ENCODE measurements around the gene CHCHD3.

The CHCHD3 gene

GRCh38 chr7:132773527-132773956 lies 308.3 kb downstream of the CHCHD3 start:
- DNase-seq (ENCODE audit: low read depth), result no peak

- DNase-seq (ENCODE audit: low read depth), result no peak
Observed at GRCh38 chr7:132771301-132771730, 310.6 kb downstream of the CHCHD3 start.

GRCh38 chr7:132770055-132770454 lies 311.8 kb downstream of the CHCHD3 start:
- no peak for DNase-seq (ENCODE audit: low read depth)

GRCh38 chr7:132769280-132769679 lies 312.6 kb downstream of the CHCHD3 start:
- no peak for DNase-seq (ENCODE audit: low read depth)

GRCh38 chr7:132768099-132768498 lies 313.8 kb downstream of the CHCHD3 start:
- no peak for DNase-seq (ENCODE audit: low read depth)

GRCh38 chr7:132767378-132767777 lies 314.5 kb downstream of the CHCHD3 start:
- no peak for DNase-seq (ENCODE audit: low read depth)

- no peak for DNase-seq (ENCODE audit: low read depth)
Observed at GRCh38 chr7:132766660-132767059, 315.2 kb downstream of the CHCHD3 start.

GRCh38 chr7:132765861-132766260 lies 316.0 kb downstream of the CHCHD3 start:
- no peak for DNase-seq (ENCODE audit: low read depth)

- DNase-seq (ENCODE audit: low read depth), result no peak
Observed at GRCh38 chr7:132764762-132765161, 317.1 kb downstream of the CHCHD3 start.

- no peak for DNase-seq (ENCODE audit: low read depth)
Observed at GRCh38 chr7:132760866-132761265, 321.0 kb downstream of the CHCHD3 start.

GRCh38 chr7:132760244-132760623 lies 321.7 kb downstream of the CHCHD3 start:
- no peak for DNase-seq (ENCODE audit: low read depth)

GRCh38 chr7:132759482-132760243 lies 322.2 kb downstream of the CHCHD3 start:
- no peak for DNase-seq (ENCODE audit: low read depth)

GRCh38 chr7:132758986-132759385 lies 322.9 kb downstream of the CHCHD3 start:
- DNase-seq (ENCODE audit: low read depth), result no peak

- DNase-seq (ENCODE audit: low read depth), result no peak
Observed at GRCh38 chr7:132757783-132758182, 324.1 kb downstream of the CHCHD3 start.

- no peak for DNase-seq (ENCODE audit: low read depth)
Observed at GRCh38 chr7:132756484-132756990, 325.4 kb downstream of the CHCHD3 start.

- DNase-seq (ENCODE audit: low read depth), result no peak
Observed at GRCh38 chr7:132755538-132756483, 326.1 kb downstream of the CHCHD3 start.

GRCh38 chr7:132752431-132752830 lies 329.5 kb downstream of the CHCHD3 start:
- DNase-seq (ENCODE audit: low read depth), result no peak

- DNase-seq (ENCODE audit: low read depth), result no peak
Observed at GRCh38 chr7:132751244-132751647, 330.6 kb downstream of the CHCHD3 start.

- DNase-seq (ENCODE audit: low read depth), result no peak
Observed at GRCh38 chr7:132750530-132751217, 331.2 kb downstream of the CHCHD3 start.

- no peak for DNase-seq (ENCODE audit: low read depth)
Observed at GRCh38 chr7:132750096-132750495, 331.8 kb downstream of the CHCHD3 start.

- no peak for DNase-seq (ENCODE audit: low read depth)
Observed at GRCh38 chr7:132745510-132745909, 336.4 kb downstream of the CHCHD3 start.

- no peak for DNase-seq (ENCODE audit: low read depth)
Observed at GRCh38 chr7:132743974-132744373, 337.9 kb downstream of the CHCHD3 start.

Measured in activated gamma-delta T cell treated with anti-CD3 and anti-CD28 coated beads, Interleukin-2, amount 50 U/mL, for 16 hours (primary cell).